ENCODE data around the gene NEUROG1. TPM values are rescaled to one million over a fixed set of nuclear protein-coding genes. Genes with fewer than 3 reads are reported as not detected.

Gene NEUROG1
- total RNA-seq, 1 donor from 2014 or later = 0.49 TPM

Other genes starting within 250 kb of the NEUROG1 start
- gene MACROH2A1, start 136.7 kb downstream of the NEUROG1 start, total RNA-seq = 105 TPM
- not detected for gene DCANP1, start 88.6 kb downstream of the NEUROG1 start, total RNA-seq
- under 0.01 TPM for gene TIFAB, start 83.6 kb downstream of the NEUROG1 start, total RNA-seq
- 9.3 TPM for gene CXCL14, start 43.0 kb upstream of the NEUROG1 start, total RNA-seq

All from temporal lobe (tissue), 1 donor.